HG03108 (cell line): ENCODE results near the gene CHAC1.

Experiments
- ATAC-seq: cut with Tn5 transposase; IDR thresholded peaks from one replicate; pipeline ENCODE4 v1.9.1; 2021; ENCODE audit warnings: moderate library complexity; ENCODE audit not compliant: unreplicated experiment

Gene CHAC1

GRCh38 chr15:40952901-40953712, at the start of gene CHAC1:
Gene CHAC1 (plus strand): TSS chr15:40953471. CDS start chr15:40953584, 113 bp downstream.
- peak; percentile 91 for ATAC-seq

GRCh38 chr15:40904552-40905201, 48.6 kb upstream of the CHAC1 start:
- ATAC-seq, result no peak

- ATAC-seq, result peak; percentile 71
Observed at GRCh38 chr15:40906091-40906990, 46.9 kb upstream of the CHAC1 start.

GRCh38 chr15:40906991-40907802, 46.1 kb upstream of the CHAC1 start:
- ATAC-seq, result no peak

- ATAC-seq, result no peak
Observed at GRCh38 chr15:40908095-40908494, 45.2 kb upstream of the CHAC1 start.

- ATAC-seq, result no peak
Observed at GRCh38 chr15:40909662-40910630, 43.3 kb upstream of the CHAC1 start.

GRCh38 chr15:40911141-40911540, 42.1 kb upstream of the CHAC1 start:
- no peak for ATAC-seq

- ATAC-seq, result no peak
Observed at GRCh38 chr15:40911693-40912092, 41.6 kb upstream of the CHAC1 start.

- ATAC-seq, result no peak
Observed at GRCh38 chr15:40912478-40912877, 40.8 kb upstream of the CHAC1 start.

GRCh38 chr15:40914013-40914412, 39.3 kb upstream of the CHAC1 start:
- no peak for ATAC-seq

GRCh38 chr15:40914486-40914885, 38.8 kb upstream of the CHAC1 start:
- no peak for ATAC-seq

- no peak for ATAC-seq
Observed at GRCh38 chr15:40915116-40915661, 38.1 kb upstream of the CHAC1 start.

GRCh38 chr15:40915679-40916078, 37.6 kb upstream of the CHAC1 start:
- ATAC-seq, result no peak

GRCh38 chr15:40917585-40917984, 35.7 kb upstream of the CHAC1 start:
- ATAC-seq, result no peak

- ATAC-seq, result no peak
Observed at GRCh38 chr15:40918146-40918798, 35.0 kb upstream of the CHAC1 start.

GRCh38 chr15:40918799-40919392, 34.4 kb upstream of the CHAC1 start:
- ATAC-seq, result no peak

- no peak for ATAC-seq
Observed at GRCh38 chr15:40921949-40922607, 31.2 kb upstream of the CHAC1 start.

- no peak for ATAC-seq
Observed at GRCh38 chr15:40922608-40923005, 30.7 kb upstream of the CHAC1 start.
